H9 (cell line): Measurements from ENCODE around the gene CASP8AP2. TPM values are rescaled to one million over a fixed set of nuclear protein-coding genes. Genes with fewer than 3 reads are reported as not detected.

Experiments used
- DNase-seq: peaks from one replicate; pipeline ENCODE4 v3.0.0-alpha.2; 2017
- H2AFZ ChIP-seq: one replicate; pipeline ENCODE4 v1.6.1; 2013; ENCODE audit warnings: mild to moderate bottlenecking, low read length, control low read depth, moderate library complexity
- H2AK5ac ChIP-seq: 2 replicates; pipeline ENCODE4 v1.6.1; 2013; ENCODE audit warnings: low read length, control low read depth, mixed read lengths; ENCODE audit not compliant: insufficient read length
- H2BK120ac ChIP-seq: one replicate; pipeline ENCODE4 v1.6.1; 2013; ENCODE audit warnings: low read depth, mild to moderate bottlenecking, low read length, control low read depth, inconsistent platforms; ENCODE audit not compliant: poor library complexity, severe bottlenecking
- H2BK12ac ChIP-seq: 2 replicates; pipeline ENCODE4 v1.6.1; 2013; ENCODE audit warnings: low read length, control low read depth, mixed read lengths, low read depth; ENCODE audit not compliant: insufficient read length
- H2BK15ac ChIP-seq: 2 replicates; pipeline ENCODE4 v1.6.1; 2013; ENCODE audit warnings: low read depth, low read length, control low read depth
- H2BK20ac ChIP-seq: one replicate; pipeline ENCODE4 v1.6.1; 2013; ENCODE audit warnings: low read depth, mild to moderate bottlenecking, low read length, control low read depth, inconsistent platforms; ENCODE audit not compliant: poor library complexity, severe bottlenecking
- H2BK5ac ChIP-seq: 2 replicates; pipeline ENCODE4 v1.6.1; 2013; ENCODE audit warnings: low read length, control low read depth, mixed read lengths; ENCODE audit not compliant: insufficient read length
- H3K14ac ChIP-seq: 2 replicates; pipeline ENCODE4 v1.6.1; 2013; ENCODE audit warnings: low read length, control low read depth; ENCODE audit not compliant: insufficient read depth
- H3K18ac ChIP-seq: 2 replicates; pipeline ENCODE4 v1.6.1; 2013; ENCODE audit warnings: low read depth, mild to moderate bottlenecking, mixed read lengths, low read length, control low read depth; ENCODE audit not compliant: insufficient read length
- H3K23ac ChIP-seq: 2 replicates; pipeline ENCODE4 v1.6.1; 2013; ENCODE audit warnings: low read length, control low read depth, mixed read lengths, low read depth; ENCODE audit not compliant: insufficient read length
- H3K23me2 ChIP-seq: 2 replicates; pipeline ENCODE4 v1.6.1; 2013; ENCODE audit warnings: low read depth, mild to moderate bottlenecking, mixed read lengths, low read length, control low read depth; ENCODE audit not compliant: insufficient read length, poor library complexity, severe bottlenecking
- H3K27ac ChIP-seq: 2 replicates; pipeline ENCODE4 v1.5.1; 2013; ENCODE audit warnings: low read length, control low read depth, mixed read lengths, low read depth; ENCODE audit not compliant: insufficient read length
- H3K27me3 ChIP-seq: 2 replicates; pipeline ENCODE4 v1.6.1; 2013; ENCODE audit warnings: low read length, control low read depth, inconsistent platforms; ENCODE audit not compliant: insufficient read depth
- H3K4ac ChIP-seq: 2 replicates; pipeline ENCODE4 v1.6.1; 2013; ENCODE audit warnings: low read depth, mild to moderate bottlenecking, control low read depth, inconsistent platforms, low read length, moderate library complexity
- H3K4me1 ChIP-seq: 2 replicates; pipeline ENCODE4 v1.6.1; 2013; ENCODE audit warnings: low read length, control low read depth, inconsistent platforms; ENCODE audit not compliant: insufficient read depth
- H3K4me2 ChIP-seq: 2 replicates; pipeline ENCODE4 v1.6.1; 2013; ENCODE audit warnings: low read length, control low read depth, mixed read lengths; ENCODE audit not compliant: insufficient read length, insufficient read depth
- H3K56ac ChIP-seq: 2 replicates; pipeline ENCODE4 v1.6.1; 2013; ENCODE audit warnings: low read depth, mild to moderate bottlenecking, mixed read lengths, low read length, control low read depth; ENCODE audit not compliant: insufficient read length
- H3K79me1 ChIP-seq: 2 replicates; pipeline ENCODE4 v1.6.1; 2013; ENCODE audit warnings: low read depth, mild to moderate bottlenecking, moderate library complexity, low read length, control low read depth, inconsistent platforms; ENCODE audit not compliant: insufficient read depth, poor library complexity, severe bottlenecking
- H3K79me2 ChIP-seq: 2 replicates; pipeline ENCODE4 v1.6.1; 2013; ENCODE audit warnings: low read length, control low read depth, inconsistent platforms; ENCODE audit not compliant: insufficient read depth
- H3K9ac ChIP-seq: 2 replicates; pipeline ENCODE4 v1.6.1; 2013; ENCODE audit warnings: low read length, control low read depth, mixed read lengths; ENCODE audit not compliant: insufficient read length; ENCODE audit errors: extremely low read depth
- H3K9me3 ChIP-seq: one replicate; pipeline ENCODE4 v1.6.1; 2013; ENCODE audit warnings: low read depth, low read length, inconsistent platforms; ENCODE audit not compliant: control insufficient read depth
- H3T11ph ChIP-seq: one replicate; pipeline ENCODE4 v1.6.1; 2013; ENCODE audit warnings: mild to moderate bottlenecking, low read length, control low read depth, inconsistent platforms
- H4K20me1 ChIP-seq: one replicate; pipeline ENCODE4 v1.6.1; 2013; ENCODE audit not compliant: control insufficient read depth, insufficient read length, insufficient read depth
- H4K5ac ChIP-seq: 2 replicates; pipeline ENCODE4 v1.6.1; 2013; ENCODE audit warnings: low read depth, mild to moderate bottlenecking, mixed read lengths, low read length, control low read depth; ENCODE audit not compliant: insufficient read length
- H4K8ac ChIP-seq: replicated peaks from 2 replicates; pipeline ENCODE4 v1.6.1; 2013; ENCODE audit warnings: low read length, control low read depth, mixed read lengths, low read depth; ENCODE audit not compliant: insufficient read length
- H4K91ac ChIP-seq: 2 replicates; pipeline ENCODE4 v1.6.1; 2013; ENCODE audit warnings: low read depth, mild to moderate bottlenecking, moderate library complexity, mixed read lengths, low read length, control low read depth; ENCODE audit not compliant: insufficient read length
- H3K27ac Mint-ChIP-seq, 3 experiments: 2 replicates in 2 of 3; 3 replicates in 1 of 3; pipeline ENCODE4 v1.8.0; 2020 to 2021; ENCODE audit warnings: mixed read lengths in 3 of 3, mild to moderate bottlenecking in 1 of 3, moderate library complexity in 1 of 3
- H3K27me3 Mint-ChIP-seq: 2 replicates; pipeline ENCODE4 v1.8.0; 2021; ENCODE audit warnings: low read depth, mild to moderate bottlenecking, moderate library complexity, mixed read lengths
- H3K36me3 Mint-ChIP-seq, 3 experiments: 2 replicates in 2 of 3; 3 replicates in 1 of 3; pipeline ENCODE4 v1.8.0; 2020 to 2021; ENCODE audit warnings: low read depth in 3 of 3, mixed read lengths in 3 of 3; ENCODE audit not compliant: insufficient read depth in 1 of 3
- H3K4me1 Mint-ChIP-seq, 2 experiments: 2 replicates each; pipeline ENCODE4 v1.8.0; 2020; ENCODE audit warnings: mixed read lengths in 2 of 2
- H3K4me3 Mint-ChIP-seq, 2 experiments: 2 replicates in 1 of 2; 3 replicates in 1 of 2; pipeline ENCODE4 v1.8.0; 2020 to 2021; ENCODE audit warnings: mild to moderate bottlenecking in 2 of 2, mixed read lengths in 2 of 2, moderate library complexity in 1 of 2
- H3K9me3 Mint-ChIP-seq, 2 experiments: 2 replicates in 1 of 2; 3 replicates in 1 of 2; pipeline ENCODE4 v1.8.0; 2020; ENCODE audit warnings: mild to moderate bottlenecking in 2 of 2, mixed read lengths in 2 of 2, moderate library complexity in 1 of 2
- CTCF ChIP-seq: fragments of 200-600 bp; sonication (generic); conservative IDR thresholded peaks from 3 replicates; pipeline ENCODE4 v1.8.0; 2021; ENCODE audit warnings: antibody characterized with exemption, mild to moderate bottlenecking
- WGBS: extraction: QIAGEN DNeasy Blood & Tissue Kit; methylation state at CpG from one replicate; pipeline ENCODE4 v1.1.7; 2013; ENCODE audit warnings: missing lambda C conversion rate, low lambda C conversion rate, mixed read lengths; ENCODE audit not compliant: insufficient read length; ENCODE audit errors: extremely low coverage; 5-methylcytosine and 5-hydroxymethylcytosine counted together
- total RNA-seq: library from RNA; stranded (reverse); gene quantifications from 2 replicates; pipeline ENCODE4 v1.2.1, GENCODE V29; 2021

CASP8AP2 gene
- total RNA-seq, 1 experiment from 2014 or later = 33.6 TPM

- no peak overlapping the region for H3K27ac ChIP-seq
- no peak overlapping the region for H3K18ac ChIP-seq
- no peak for DNase-seq
- H3T11ph ChIP-seq = no peak overlapping the region
- H2BK15ac ChIP-seq = no peak overlapping the region
- Mint-ChIP-seq H3K36me3 (peaks cover 51 to 72% (median 58%) of the 10 kb centered on the region in 3 experiments), H3K4me3 (no peak overlapping the region; a peak in 1 of 5 replicates), H3K4me1 (peaks cover 4 to 19% of the 10 kb centered on the region in 2 experiments), H3K27me3 (no peaks in the 10 kb centered on the region), H3K27ac (peak overlapping the region; percentile 17 to 80 (median 67); a peak in 4 of 7 replicates), H3K9me3 (no peaks in the 10 kb centered on the region)
- no peak overlapping the region for H3K4ac ChIP-seq
- no peaks in the 10 kb centered on the region for H3K23me2 ChIP-seq
- no peak overlapping the region for H2BK120ac ChIP-seq
- no peak overlapping the region for H3K23ac ChIP-seq
- no peak for TF ChIP-seq CTCF
- no peak overlapping the region for H4K5ac ChIP-seq
- H3K4me1 ChIP-seq = no peaks in the 10 kb centered on the region; the same call in 1 of the 2 replicates
- no peak overlapping the region for H4K91ac ChIP-seq
- peaks cover 7% of the 10 kb centered on the region; the same call in 1 of the 2 replicates for H3K79me2 ChIP-seq
- no peak overlapping the region for H3K56ac ChIP-seq
- no peak overlapping the region for H2AK5ac ChIP-seq
- H2BK20ac ChIP-seq = no peak overlapping the region
- no peak overlapping the region for H4K8ac ChIP-seq
- WGBS = no CpG with 5 or more reads among the region's 6 CpGs
- no peak overlapping the region for H3K14ac ChIP-seq
- H3K9ac ChIP-seq = no peak overlapping the region
- H2BK12ac ChIP-seq = no peak overlapping the region
- H3K79me1 ChIP-seq = no peaks in the 10 kb centered on the region
- no peak overlapping the region for H3K4me2 ChIP-seq
- no peak overlapping the region for H2BK5ac ChIP-seq
- no peaks in the 10 kb centered on the region for H3K27me3 ChIP-seq
- H3K9me3 ChIP-seq = no peaks in the 10 kb centered on the region
- no peak overlapping the region for H2AFZ ChIP-seq
- H4K20me1 ChIP-seq = no peaks in the 10 kb centered on the region
Measured at GRCh38 chr6:89794324-89794723, 35.4 kb upstream of the CASP8AP2 start.
